Neural crest cell (in vitro differentiated cells): Measurements from ENCODE around the gene CACNA2D2. TPM values are rescaled to one million over a fixed set of nuclear protein-coding genes. Genes with fewer than 3 reads are reported as not detected.
"Not testable (repeated sequence)": the region's sequence is repeated elsewhere in the genome, so short reads cannot be mapped to it uniquely, and the experiment has no call there.

Experiments
- DNase-seq: peaks from one replicate; pipeline ENCODE4 v3.0.0; 2021; ENCODE audit warnings: low read depth, mixed read lengths, low spot score
- H3K27ac Mint-ChIP-seq: one replicate; pipeline ENCODE4 v1.8.0; 2021; ENCODE audit warnings: mild to moderate bottlenecking, mixed read lengths; ENCODE audit not compliant: unreplicated experiment
- H3K27me3 Mint-ChIP-seq: 2 replicates; pipeline ENCODE4 v1.8.0; 2021; ENCODE audit warnings: low read depth, mild to moderate bottlenecking, mixed read lengths
- H3K36me3 Mint-ChIP-seq: 2 replicates; pipeline ENCODE4 v1.8.0; 2021; ENCODE audit warnings: low read depth, mild to moderate bottlenecking, mixed read lengths
- H3K4me1 Mint-ChIP-seq: 2 replicates; pipeline ENCODE4 v1.8.0; 2021; ENCODE audit warnings: mixed read lengths
- H3K4me3 Mint-ChIP-seq: one replicate; pipeline ENCODE4 v1.8.0; 2021; ENCODE audit warnings: mild to moderate bottlenecking, mixed read lengths
- H3K9me3 Mint-ChIP-seq: 2 replicates; pipeline ENCODE4 v1.8.0; 2021; ENCODE audit warnings: mixed read lengths
- total RNA-seq: library from RNA; stranded (reverse); gene quantifications from 2 replicates; pipeline ENCODE4 v1.2.1, GENCODE V29; 2021
- TF ChIP-seq, protein P1 (sequence below): fragments of 200-600 bp; sonication (generic); conservative IDR thresholded peaks from 2 replicates; pipeline ENCODE4 v1.5.0; 2021; ENCODE audit warnings: antibody characterized with exemption, mild to moderate bottlenecking

Gene CACNA2D2
- total RNA-seq, 1 donor from 2014 or later, result 8.7 TPM

DNA sequence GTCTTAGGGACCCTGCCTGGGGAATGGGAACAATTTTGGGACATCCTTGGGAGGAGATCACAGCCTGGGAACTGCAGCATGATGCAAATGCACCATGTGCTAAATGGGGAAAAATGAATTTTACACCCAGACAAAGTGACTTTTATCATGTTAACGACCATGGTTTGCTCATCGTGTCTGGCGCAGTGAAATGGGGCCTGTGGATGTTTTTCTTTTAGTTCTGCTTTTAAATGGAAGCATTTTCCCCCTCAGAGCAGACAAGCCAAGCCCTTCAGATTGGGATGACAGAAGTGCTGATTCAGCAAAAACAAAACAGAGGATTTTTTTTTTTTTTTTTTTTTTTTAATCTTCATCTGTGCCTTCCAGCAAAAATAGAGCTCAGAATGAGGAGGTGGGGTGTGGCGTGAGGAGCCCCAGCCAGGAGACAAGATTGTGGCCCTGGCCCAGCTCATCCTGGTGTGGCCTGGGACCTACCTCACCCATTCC is 14.3 kb upstream of the CACNA2D2 start:
- Mint-ChIP-seq H3K27me3 (peaks cover 9% of the 10 kb centered on the region), H3K9me3 (no peaks in the 10 kb centered on the region), H3K4me3 (no peak overlapping the region), H3K4me1 (peaks cover 44% of the 10 kb centered on the region), H3K27ac (no peak overlapping the region), H3K36me3 (no peaks in the 10 kb centered on the region)
- TF ChIP-seq, protein P1, sequence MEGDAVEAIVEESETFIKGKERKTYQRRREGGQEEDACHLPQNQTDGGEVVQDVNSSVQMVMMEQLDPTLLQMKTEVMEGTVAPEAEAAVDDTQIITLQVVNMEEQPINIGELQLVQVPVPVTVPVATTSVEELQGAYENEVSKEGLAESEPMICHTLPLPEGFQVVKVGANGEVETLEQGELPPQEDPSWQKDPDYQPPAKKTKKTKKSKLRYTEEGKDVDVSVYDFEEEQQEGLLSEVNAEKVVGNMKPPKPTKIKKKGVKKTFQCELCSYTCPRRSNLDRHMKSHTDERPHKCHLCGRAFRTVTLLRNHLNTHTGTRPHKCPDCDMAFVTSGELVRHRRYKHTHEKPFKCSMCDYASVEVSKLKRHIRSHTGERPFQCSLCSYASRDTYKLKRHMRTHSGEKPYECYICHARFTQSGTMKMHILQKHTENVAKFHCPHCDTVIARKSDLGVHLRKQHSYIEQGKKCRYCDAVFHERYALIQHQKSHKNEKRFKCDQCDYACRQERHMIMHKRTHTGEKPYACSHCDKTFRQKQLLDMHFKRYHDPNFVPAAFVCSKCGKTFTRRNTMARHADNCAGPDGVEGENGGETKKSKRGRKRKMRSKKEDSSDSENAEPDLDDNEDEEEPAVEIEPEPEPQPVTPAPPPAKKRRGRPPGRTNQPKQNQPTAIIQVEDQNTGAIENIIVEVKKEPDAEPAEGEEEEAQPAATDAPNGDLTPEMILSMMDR, result no peak
- no peak for DNase-seq

DNA sequence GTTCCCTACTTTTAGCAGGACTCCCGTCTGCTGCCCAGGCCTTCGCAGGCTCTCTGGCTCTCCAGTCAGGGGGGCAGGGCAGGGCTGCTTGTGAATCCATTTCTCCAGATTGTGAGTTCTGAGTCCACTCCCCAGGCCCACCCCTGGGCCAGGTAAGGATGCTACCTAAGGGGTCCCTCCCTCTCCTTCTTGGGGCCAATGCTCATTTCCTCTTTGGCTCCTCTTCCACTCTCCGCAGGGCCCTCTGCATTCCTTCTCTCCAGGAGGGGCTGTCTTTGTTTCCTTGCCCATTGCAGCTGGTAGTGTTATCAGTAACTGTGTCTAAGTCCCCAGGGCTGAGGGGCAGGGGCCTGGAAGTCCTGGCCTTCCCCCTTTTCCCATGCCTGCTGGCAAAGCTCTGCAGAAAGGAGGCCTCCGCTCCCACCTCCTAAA is 13.0 kb upstream of the CACNA2D2 start:
- Mint-ChIP-seq H3K9me3 (no peaks in the 10 kb centered on the region), H3K4me1 (peaks cover 44% of the 10 kb centered on the region), H3K27ac (no peak overlapping the region), H3K36me3 (no peaks in the 10 kb centered on the region), H3K4me3 (peak overlapping the region; percentile 54), H3K27me3 (peaks cover 4% of the 10 kb centered on the region)
- no peak for DNase-seq
- TF ChIP-seq, protein P1, result no peak

- peaks cover 44% of the 10 kb centered on the region for H3K4me1 Mint-ChIP-seq
- peaks cover 3% of the 10 kb centered on the region for H3K27me3 Mint-ChIP-seq
- peak; percentile 53 for DNase-seq
- peak overlapping the region; percentile 77 for H3K4me3 Mint-ChIP-seq
- H3K36me3 Mint-ChIP-seq, result no peaks in the 10 kb centered on the region
- peak overlapping the region; percentile 35 for H3K27ac Mint-ChIP-seq
- TF ChIP-seq, protein P1, result no peak
- no peaks in the 10 kb centered on the region for H3K9me3 Mint-ChIP-seq
These were observed 12.4 kb upstream of the CACNA2D2 start for GRCh38 chr3:50515565-50516439.

DNA sequence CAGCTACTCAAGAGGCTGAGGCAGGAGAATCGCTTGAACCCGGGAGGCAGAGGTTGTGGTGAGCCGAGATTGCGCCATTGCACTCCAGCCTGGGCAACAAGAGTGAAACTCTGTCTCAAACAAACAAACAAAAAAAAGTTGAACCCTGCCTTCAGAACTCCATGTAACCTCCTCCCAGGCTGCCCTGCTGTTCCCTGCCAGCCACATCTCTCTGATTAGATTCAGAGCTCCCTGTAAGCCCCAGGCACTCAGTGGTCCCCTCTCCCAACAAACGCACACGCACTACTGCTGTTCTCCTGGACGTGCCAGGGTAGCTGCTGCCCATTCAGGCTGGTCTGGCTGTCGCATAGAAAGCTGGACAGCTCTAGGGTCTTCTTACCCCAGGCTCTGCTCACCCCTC is 9.5 kb upstream of the CACNA2D2 start:
- DNase-seq, H3K27me3 Mint-ChIP-seq, H3K36me3 Mint-ChIP-seq, H3K4me3 Mint-ChIP-seq, H3K27ac Mint-ChIP-seq, H3K9me3 Mint-ChIP-seq: not testable (repeated sequence)
- H3K4me1 Mint-ChIP-seq, result peaks cover 33% of the 10 kb centered on the region

DNA sequence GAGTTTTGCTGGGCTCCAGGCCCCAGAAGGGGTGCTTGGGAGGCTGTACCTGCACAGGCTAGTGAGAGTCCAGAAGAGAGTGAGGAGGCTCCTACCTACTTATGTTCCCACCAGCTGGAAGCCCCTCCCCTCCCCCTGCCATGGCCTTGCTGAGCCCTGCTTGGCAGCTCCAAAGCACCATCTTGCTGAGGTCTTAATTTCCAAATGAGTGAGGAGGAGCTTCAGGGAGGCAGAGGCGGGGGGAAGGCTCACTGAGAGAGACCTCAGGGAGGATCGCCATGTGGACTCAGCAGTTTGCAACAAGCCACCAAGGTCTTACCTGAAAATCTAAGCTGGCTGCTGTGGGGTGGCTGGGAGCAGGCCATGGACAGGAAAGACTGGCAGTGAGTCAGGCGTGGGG is 8.7 kb upstream of the CACNA2D2 start:
- H3K4me3 Mint-ChIP-seq, result no peak overlapping the region
- peaks cover 3% of the 10 kb centered on the region for H3K27me3 Mint-ChIP-seq
- no peaks in the 10 kb centered on the region for H3K9me3 Mint-ChIP-seq
- H3K36me3 Mint-ChIP-seq, result no peaks in the 10 kb centered on the region
- TF ChIP-seq, protein P1, result no peak
- no peak for DNase-seq
- peaks cover 29% of the 10 kb centered on the region for H3K4me1 Mint-ChIP-seq
- H3K27ac Mint-ChIP-seq, result no peak overlapping the region

DNA sequence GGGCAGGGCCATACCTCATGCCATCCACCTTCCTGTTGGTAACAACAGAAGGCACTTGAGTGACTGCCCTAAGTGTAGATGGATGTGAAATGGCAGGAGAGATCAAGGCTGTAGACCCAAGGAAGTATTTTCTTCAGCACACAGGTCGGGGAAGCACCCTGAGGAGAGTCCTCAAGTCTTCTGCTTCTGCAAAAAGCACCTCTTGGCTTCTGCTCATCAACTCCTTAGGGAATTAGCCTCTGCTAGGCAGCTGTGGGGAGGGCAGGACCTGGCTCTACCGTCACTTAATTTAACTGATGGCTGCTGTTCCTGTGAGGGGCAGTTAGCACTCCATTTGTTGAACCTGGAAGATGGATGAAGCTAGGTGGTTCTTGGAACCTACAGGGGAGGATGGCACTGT is 6.9 kb upstream of the CACNA2D2 start:
- peaks cover 12% of the 10 kb centered on the region for H3K4me1 Mint-ChIP-seq
- H3K27ac Mint-ChIP-seq, result peak overlapping the region; percentile 78
- TF ChIP-seq, protein P1, result no peak
- DNase-seq, result no peak
- peaks cover 4% of the 10 kb centered on the region for H3K27me3 Mint-ChIP-seq
- H3K36me3 Mint-ChIP-seq, result no peaks in the 10 kb centered on the region
- H3K9me3 Mint-ChIP-seq, result no peaks in the 10 kb centered on the region
- H3K4me3 Mint-ChIP-seq, result no peak overlapping the region
